Cardiac muscle cell (in vitro differentiated cells and primary cell): Measurements from ENCODE around the gene DIP2B. TPM values are rescaled to one million over a fixed set of nuclear protein-coding genes. Genes with fewer than 3 reads are reported as not detected.
A peak's percentile ranks its signal among the peaks of the same experiment; 100 is the strongest.

Experiments used
- DNase-seq, 2 donors: peaks; one replicate each; pipeline versions ENCODE4 v3.0.0 to v3.0.0-alpha.2; 2010 to 2017; ENCODE audit warnings: low read depth in 1 of 2, low spot score in 1 of 2
- H3K27ac ChIP-seq: fragments of 200-600 bp; sonication (generic); 2 replicates; pipeline ENCODE4 v1.5.1; 2016
- H3K27me3 ChIP-seq: fragments of 200-600 bp; sonication (generic); 2 replicates; pipeline ENCODE4 v1.6.0; 2016; ENCODE audit warnings: control low read depth
- H3K36me3 ChIP-seq: fragments of 200-600 bp; sonication (generic); 2 replicates; pipeline ENCODE4 v1.5.1; 2016; ENCODE audit warnings: control low read depth
- H3K4me1 ChIP-seq: fragments of 200-600 bp; sonication (generic); 2 replicates; pipeline ENCODE4 v1.8.1; 2017; ENCODE audit warnings: low read depth, mild to moderate bottlenecking, mixed run types
- H3K4me3 ChIP-seq: fragments of 200-600 bp; sonication (generic); 2 replicates; pipeline ENCODE4 v1.5.1; 2016; ENCODE audit warnings: mild to moderate bottlenecking
- H3K9me3 ChIP-seq: fragments of 200-600 bp; sonication (generic); 2 replicates; pipeline ENCODE4 v1.5.1; 2017; ENCODE audit warnings: low read depth, mild to moderate bottlenecking, control low read depth
- CTCF ChIP-seq: IDR thresholded peaks from 2 replicates; pipeline ENCODE4 v1.5.1; 2012; ENCODE audit warnings: low read depth, mild to moderate bottlenecking, low read length
- polyA plus RNA-seq: library from polyadenylated mRNA; unstranded; fragments of >200 nt; fragmentation: Nextera tagmentation; extraction: Ambion mirVana; gene quantifications from 2 replicates; pipeline ENCODE4 v1.2.1, GENCODE V29; 2016
- total RNA-seq: library from RNA; depleted of rRNA; stranded (reverse); fragments of >200 nt; gene quantifications from 2 replicates; pipeline ENCODE4 v1.2.3, GENCODE V29; 2016

DIP2B gene
- total and polyA plus RNA-seq, 2 experiments from 2014 or later = 15.5 to 55.1 TPM

- H3K36me3 ChIP-seq = no peaks in the 10 kb centered on the region
- DNase-seq = no peak
- no peaks in the 10 kb centered on the region for H3K9me3 ChIP-seq
- no peak overlapping the region for H3K27ac ChIP-seq
- H3K4me3 ChIP-seq = no peak overlapping the region
- H3K27me3 ChIP-seq = no peaks in the 10 kb centered on the region
- H3K4me1 ChIP-seq = no peaks in the 10 kb centered on the region
- TF ChIP-seq CTCF = no peak
Observed at GRCh38 chr12:50787618-50788017, 282.8 kb downstream of the DIP2B start.

- no peak for TF ChIP-seq CTCF
- peak in 1 of 2 donors; percentile 48 for DNase-seq
- H3K27ac ChIP-seq = no peak overlapping the region
Observed at GRCh38 chr12:50788561-50788960, 283.8 kb downstream of the DIP2B start.

GRCh38 chr12:50790081-50790480 is 285.3 kb downstream of the DIP2B start:
- no peak for TF ChIP-seq CTCF
- DNase-seq = peak in 1 of 2 donors; percentile 35
- no peaks in the 10 kb centered on the region for H3K9me3 ChIP-seq
- no peaks in the 10 kb centered on the region for H3K36me3 ChIP-seq
- no peaks in the 10 kb centered on the region for H3K4me1 ChIP-seq
- H3K27ac ChIP-seq = no peak overlapping the region
- H3K27me3 ChIP-seq = no peaks in the 10 kb centered on the region
- H3K4me3 ChIP-seq = no peak overlapping the region

More at GRCh38 chr12:50788561-50788960, 283.8 kb downstream of the DIP2B start:
- H3K27me3 ChIP-seq = no peaks in the 10 kb centered on the region
- no peaks in the 10 kb centered on the region for H3K4me1 ChIP-seq
- H3K4me3 ChIP-seq = no peak overlapping the region
- H3K9me3 ChIP-seq = no peaks in the 10 kb centered on the region
- H3K36me3 ChIP-seq = no peaks in the 10 kb centered on the region

Other genes starting within 250 kb of the DIP2B start
- gene LIMA1, start 221.5 kb upstream of the DIP2B start, total RNA-seq = 12.6 and 12.8 TPM in 2 replicates
- 8.9 and 9.9 TPM in 2 replicates for gene LIMA1, start 221.5 kb upstream of the DIP2B start, polyA plus RNA-seq
- not detected in 2 replicates for gene FAM186A, start 108.4 kb upstream of the DIP2B start, total RNA-seq
- gene FAM186A, start 108.4 kb upstream of the DIP2B start, polyA plus RNA-seq = 0.47 and 0.57 TPM in 2 replicates
- gene LARP4, start 104.1 kb upstream of the DIP2B start, total RNA-seq = 25.8 and 28.9 TPM in 2 replicates
- 28.3 and 36.8 TPM in 2 replicates for gene LARP4, start 104.1 kb upstream of the DIP2B start, polyA plus RNA-seq